Sigmoid colon (tissue), 4 donors: ENCODE results near the gene SLC2A1.

Experiments used
- POLR2A ChIP-seq, 2 donors: fragments of 450-650 bp; IDR thresholded peaks; one replicate each; pipeline ENCODE4 v1.6.1; 2016; ENCODE audit warnings: antibody characterized with exemption in 2 of 2, mild to moderate bottlenecking in 2 of 2, moderate library complexity in 2 of 2
- POLR2AphosphoS5 ChIP-seq, 4 donors: sonication (generic); formaldehyde crosslinking; IDR thresholded peaks; one replicate each; pipeline ENCODE4 v1.6.1; 2017; ENCODE audit warnings: antibody characterized with exemption in 4 of 4
- TF ChIP-seq, protein P1 (sequence below), 4 experiments: fragments of 450-650 bp in 3 of 4; fragments of 200-600 bp in 1 of 4; IDR thresholded peaks; one replicate each; pipeline ENCODE4 v1.5.1; 2016 to 2019; ENCODE audit warnings: antibody characterized with exemption in 4 of 4, mild to moderate bottlenecking in 3 of 4, moderate library complexity in 2 of 4

DNA sequence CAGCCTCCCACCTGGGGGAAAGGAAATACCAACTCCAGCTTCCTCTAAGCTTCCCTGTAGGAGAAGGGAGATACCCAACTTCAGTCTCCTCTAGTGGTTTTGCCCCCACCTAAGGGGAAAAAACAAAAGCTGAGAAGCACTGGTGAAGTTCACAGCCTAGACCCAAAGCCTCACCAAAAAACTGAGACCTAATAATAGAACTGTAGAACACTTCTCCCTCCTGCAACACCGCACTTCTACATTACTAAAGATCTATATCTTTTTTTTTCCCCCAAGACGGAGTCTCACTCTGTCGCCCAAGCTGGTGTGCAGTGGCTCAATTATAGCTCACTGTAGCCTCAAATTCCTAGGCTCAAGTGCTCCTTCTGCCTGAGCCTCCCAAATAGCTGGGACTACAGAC lies 43.2 kb downstream of the SLC2A1 start:
- TF ChIP-seq, protein P1, sequence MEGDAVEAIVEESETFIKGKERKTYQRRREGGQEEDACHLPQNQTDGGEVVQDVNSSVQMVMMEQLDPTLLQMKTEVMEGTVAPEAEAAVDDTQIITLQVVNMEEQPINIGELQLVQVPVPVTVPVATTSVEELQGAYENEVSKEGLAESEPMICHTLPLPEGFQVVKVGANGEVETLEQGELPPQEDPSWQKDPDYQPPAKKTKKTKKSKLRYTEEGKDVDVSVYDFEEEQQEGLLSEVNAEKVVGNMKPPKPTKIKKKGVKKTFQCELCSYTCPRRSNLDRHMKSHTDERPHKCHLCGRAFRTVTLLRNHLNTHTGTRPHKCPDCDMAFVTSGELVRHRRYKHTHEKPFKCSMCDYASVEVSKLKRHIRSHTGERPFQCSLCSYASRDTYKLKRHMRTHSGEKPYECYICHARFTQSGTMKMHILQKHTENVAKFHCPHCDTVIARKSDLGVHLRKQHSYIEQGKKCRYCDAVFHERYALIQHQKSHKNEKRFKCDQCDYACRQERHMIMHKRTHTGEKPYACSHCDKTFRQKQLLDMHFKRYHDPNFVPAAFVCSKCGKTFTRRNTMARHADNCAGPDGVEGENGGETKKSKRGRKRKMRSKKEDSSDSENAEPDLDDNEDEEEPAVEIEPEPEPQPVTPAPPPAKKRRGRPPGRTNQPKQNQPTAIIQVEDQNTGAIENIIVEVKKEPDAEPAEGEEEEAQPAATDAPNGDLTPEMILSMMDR (IDR thresholded peaks at IDR 0.05) = no peak
- TF ChIP-seq POLR2A (IDR thresholded peaks at IDR 0.05) (no peak), POLR2AphosphoS5 (IDR thresholded peaks at IDR 0.05) (no peak)
